IPS-18c (cell line): ENCODE measurements around the gene TIMM23.
"Not testable (repeated sequence)": the region's sequence is repeated elsewhere in the genome, so short reads cannot be mapped to it uniquely, and the experiment has no call there.

Experiments
- H3K4me3 ChIP-seq: 2 replicates; pipeline ENCODE4 v1.7.0; 2013; ENCODE audit warnings: low read depth, mild to moderate bottlenecking, low read length, moderate library complexity; ENCODE audit not compliant: insufficient read depth
- H3K9me3 ChIP-seq: one replicate; pipeline ENCODE4 v1.6.1; 2013; ENCODE audit warnings: mild to moderate bottlenecking, low read length, moderate library complexity; ENCODE audit not compliant: control insufficient read depth, insufficient read depth

Gene TIMM23, protein sequence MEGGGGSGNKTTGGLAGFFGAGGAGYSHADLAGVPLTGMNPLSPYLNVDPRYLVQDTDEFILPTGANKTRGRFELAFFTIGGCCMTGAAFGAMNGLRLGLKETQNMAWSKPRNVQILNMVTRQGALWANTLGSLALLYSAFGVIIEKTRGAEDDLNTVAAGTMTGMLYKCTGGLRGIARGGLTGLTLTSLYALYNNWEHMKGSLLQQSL

DNA sequence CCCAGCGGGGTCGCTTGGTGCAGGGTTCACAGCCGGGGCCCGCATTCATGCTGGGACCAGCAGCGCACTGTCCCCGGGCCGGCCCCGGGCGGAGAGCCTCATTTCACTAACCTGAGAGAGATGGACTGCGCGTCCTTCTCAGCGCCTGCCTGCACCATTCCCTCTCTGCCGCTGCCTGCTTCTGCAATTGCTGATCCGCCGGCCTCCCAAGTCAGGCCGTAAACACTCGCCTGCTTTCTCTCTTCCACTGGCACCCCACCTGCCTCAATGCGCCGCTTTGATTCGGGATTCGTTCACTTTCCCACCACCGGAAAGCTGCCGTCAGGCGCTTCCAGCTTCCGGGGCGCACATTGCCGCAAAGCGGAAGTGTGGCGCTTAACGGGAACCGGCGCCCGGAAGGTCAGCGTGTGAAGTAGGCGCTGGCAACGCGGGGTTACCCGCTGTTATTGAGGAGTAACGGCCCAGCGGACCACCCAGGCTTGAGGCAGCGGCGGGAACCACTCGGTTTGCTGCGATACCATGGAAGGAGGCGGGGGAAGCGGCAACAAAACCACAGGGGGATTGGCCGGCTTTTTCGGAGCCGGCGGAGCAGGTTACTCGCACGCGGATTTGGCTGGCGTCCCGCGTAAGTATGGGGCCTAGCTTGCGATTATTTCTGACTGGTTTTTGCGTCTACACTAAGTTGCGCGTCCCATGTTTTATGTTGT is at the start of gene TIMM23:
Gene TIMM23, plus strand, starts transcription at position 384 of the 707 bp plus-strand sequence. Its CDS starts 136 bp downstream, at position 520.
- not testable (repeated sequence) for H3K9me3 ChIP-seq
- H3K4me3 ChIP-seq: peak within 1 kb of the TSS; percentile 55

DNA sequence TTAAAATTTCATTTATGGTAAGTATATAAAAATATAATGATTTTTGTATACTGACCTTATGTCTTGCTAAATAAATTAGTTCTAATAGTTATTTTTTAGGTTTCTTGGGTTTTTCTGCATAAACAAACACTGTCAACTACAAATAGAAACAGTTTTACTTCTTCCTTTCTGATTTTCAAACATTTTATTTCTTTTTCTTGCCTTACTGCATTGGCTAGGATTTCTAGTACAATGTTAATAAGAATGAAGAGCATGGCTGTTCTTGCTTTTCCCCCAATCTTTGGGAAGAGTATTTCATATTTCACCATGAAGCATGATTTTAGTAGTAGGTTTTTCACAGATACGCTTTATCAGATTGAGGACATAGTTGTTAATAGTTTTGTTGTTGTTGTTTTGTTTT is 45.5 kb upstream of the TIMM23 start:
- H3K9me3 ChIP-seq, H3K4me3 ChIP-seq: not testable (repeated sequence)

DNA sequence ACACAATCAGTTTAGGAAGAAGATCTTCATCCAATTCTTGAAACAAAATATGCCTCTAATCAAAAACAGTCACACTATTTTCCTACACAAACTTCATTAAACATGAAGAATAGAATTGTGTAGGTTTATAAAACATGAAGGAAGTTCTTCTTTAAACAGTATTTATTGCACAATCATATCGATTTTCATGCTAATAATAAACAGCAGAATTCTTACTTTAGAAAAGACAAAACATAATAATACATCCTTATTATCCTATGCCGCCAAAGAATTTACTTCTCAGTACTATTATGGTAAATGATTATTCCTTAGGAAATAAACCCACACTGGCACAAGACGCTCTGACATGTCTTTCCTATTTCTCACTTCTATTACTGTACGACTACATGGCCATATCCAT is 41.0 kb upstream of the TIMM23 start:
- H3K4me3 ChIP-seq, H3K9me3 ChIP-seq: not testable (repeated sequence)

DNA sequence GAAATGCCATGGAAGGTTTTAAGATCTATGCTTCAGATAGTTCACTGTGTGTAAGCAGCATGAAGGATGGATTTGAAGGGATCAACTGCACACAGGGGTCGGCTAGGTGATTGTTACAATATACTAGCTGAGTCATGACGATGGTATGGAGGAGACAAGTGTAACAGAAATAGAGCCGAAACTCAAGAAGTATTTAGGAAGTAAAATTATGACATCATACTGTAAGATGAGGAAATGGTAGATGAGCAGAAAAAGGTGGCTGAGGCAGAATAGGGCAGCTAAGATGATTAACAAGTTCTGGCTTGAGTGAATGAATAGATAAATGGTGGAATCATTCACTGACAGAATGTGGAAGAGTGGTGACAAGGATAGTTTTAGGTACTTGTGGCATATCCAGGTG is 37.5 kb upstream of the TIMM23 start:
- H3K4me3 ChIP-seq, H3K9me3 ChIP-seq: not testable (repeated sequence)

DNA sequence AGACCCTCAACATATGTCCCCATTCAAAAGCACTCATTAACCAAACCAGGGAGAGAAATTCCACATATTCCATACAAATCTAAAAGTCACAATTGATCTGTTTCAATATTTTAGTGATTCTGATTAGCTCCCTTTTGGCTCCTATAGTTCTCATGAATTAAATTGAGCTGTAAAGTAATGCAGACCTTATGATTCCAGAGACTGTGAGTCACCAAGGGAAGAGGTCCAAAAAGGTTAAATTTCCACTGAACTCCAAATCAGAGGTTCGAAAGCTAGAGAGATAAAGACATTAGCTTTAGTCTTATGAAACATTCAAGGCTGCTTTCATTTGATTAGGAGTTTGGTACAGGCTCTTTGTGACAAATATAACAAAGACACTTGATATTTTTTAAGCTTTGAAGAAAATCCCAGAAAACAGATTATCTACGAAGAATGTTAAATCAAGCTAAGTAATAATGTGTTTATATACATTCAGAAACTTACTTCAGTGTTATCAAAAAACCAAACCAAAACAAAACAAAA is 33.1 kb upstream of the TIMM23 start:
- H3K9me3 ChIP-seq, H3K4me3 ChIP-seq: not testable (repeated sequence)

DNA sequence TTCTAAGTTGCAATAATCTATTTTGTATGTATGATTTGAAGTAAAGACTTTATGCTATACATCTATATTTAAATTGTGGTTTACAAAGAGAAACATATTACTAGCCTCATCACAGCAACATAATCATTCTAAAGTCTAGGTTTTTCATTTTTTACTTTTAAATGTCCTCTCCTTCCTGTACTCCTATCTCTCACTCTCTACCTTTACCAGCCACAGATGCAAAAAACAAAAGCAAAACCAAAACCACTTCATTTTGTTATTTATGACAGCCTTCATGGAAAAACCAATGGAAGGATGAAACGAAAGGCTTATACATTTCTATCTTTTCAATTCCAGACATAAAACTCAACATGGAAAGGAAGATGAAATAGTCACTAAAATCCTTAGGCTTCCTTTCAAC is 31.1 kb upstream of the TIMM23 start:
- H3K4me3 ChIP-seq, H3K9me3 ChIP-seq: not testable (repeated sequence)

DNA sequence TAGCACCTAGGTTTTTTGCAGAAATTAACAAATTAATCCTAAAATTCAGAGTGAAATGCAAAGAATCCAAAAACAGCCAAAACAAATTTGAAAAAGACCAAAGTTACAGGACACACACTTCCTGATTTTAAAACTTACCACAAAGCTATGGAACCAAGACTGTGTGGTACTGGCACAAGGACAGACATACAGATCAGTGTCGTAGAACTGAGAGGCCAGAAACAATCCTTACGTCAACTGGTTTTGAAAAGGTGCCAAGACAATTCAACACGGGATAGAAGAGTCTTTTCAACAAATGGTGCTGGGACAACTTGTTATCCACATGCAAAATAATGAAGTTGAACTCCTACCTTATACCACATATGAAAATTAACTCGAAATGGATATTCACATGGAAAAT is 26.8 kb upstream of the TIMM23 start:
- H3K9me3 ChIP-seq, H3K4me3 ChIP-seq: not testable (repeated sequence)

DNA sequence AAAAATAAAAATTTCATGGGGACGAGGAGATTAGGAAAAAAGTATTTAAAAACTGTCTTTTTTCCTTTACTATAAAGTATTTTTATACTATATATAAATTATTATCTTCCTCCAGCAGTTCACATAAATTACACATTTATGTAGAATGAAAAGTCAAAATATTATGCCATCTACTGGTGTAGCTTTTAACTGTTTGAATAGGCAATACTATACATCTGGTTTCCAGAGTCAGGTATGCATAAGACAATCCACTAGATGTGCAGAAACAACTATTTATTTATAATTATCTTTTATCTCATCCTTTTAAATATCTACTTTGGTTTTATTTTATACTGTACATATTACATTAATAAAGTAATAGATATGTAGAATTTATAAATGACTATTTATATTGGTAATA is 24.9 kb upstream of the TIMM23 start:
- not testable (repeated sequence) for H3K4me3 ChIP-seq, H3K9me3 ChIP-seq

DNA sequence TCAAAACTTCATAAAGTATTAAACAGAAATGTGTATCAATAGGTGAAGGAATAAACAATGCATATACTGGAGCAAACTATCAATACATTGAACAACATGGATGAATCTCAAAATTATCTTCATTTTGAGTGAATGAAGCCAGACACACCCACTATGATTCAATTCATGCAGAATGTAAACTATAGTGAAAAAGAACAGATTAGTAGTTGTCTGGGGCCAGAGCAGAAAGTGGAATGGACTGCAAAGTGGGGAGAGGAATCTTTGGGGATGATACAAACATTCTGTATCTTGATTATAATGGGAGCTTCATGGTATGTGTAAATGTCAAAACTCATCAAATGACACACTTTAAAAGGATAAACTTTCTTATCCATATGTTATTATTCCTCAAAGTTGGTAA is 23.5 kb upstream of the TIMM23 start:
- not testable (repeated sequence) for H3K9me3 ChIP-seq, H3K4me3 ChIP-seq

DNA sequence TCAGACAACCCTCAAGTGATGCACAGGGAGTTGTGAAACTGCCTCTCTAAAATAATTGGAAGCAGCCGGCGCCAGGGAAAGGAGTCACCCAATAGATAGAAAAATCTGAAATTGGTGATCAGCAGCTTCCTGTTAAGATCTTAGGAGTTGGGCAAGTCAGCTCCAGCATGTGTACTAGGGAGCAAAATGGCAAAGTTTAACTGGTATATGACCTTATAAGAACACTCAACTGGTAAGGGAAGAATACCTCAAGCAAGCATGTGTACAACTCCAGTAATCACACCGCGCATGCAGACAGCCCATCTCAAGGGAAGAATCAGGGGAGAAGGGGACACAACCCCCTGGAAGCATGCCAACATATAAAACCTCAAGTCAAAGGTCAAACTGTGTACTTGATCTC is 17.9 kb upstream of the TIMM23 start:
- H3K9me3 ChIP-seq, H3K4me3 ChIP-seq: not testable (repeated sequence)

DNA sequence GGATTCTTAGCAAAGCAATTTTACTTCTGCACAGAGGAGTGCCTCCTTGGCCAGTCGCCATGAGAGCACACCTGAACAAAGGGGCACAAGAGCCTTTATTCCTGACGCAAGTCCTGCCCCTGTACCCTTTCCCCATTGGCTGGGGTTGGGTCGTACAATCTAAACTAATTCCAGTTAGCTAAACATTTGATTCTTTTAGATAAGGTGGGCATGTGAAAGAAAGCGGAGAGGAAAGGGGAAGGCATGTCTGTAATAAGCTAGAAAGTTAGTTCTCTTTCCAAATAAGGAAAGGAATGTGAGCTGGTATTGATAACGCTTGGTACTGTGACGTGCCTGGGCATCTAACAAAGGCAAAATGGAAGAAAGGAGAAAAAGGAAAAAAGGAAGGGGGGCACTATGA is 15.7 kb upstream of the TIMM23 start:
- H3K4me3 ChIP-seq, H3K9me3 ChIP-seq: not testable (repeated sequence)

DNA sequence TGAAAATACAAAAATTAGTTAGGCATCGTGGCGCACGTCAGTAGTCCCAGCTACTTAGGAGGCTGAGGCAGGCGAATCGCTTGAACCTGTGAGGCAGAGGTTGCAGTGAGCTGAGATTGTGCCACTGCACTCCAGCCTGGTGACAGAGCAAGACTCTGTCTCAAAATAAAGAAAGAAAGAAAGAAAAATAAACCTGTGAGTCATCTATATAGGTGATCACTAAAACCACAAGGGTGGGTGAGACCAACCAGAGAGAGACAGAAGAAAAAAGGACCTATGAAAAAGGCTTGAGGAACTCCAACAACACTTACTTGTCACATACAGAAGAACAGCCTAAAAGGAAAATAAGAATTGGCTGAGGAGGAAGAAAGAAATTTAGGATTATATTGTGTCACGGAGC is 14.4 kb upstream of the TIMM23 start:
- not testable (repeated sequence) for H3K4me3 ChIP-seq, H3K9me3 ChIP-seq

DNA sequence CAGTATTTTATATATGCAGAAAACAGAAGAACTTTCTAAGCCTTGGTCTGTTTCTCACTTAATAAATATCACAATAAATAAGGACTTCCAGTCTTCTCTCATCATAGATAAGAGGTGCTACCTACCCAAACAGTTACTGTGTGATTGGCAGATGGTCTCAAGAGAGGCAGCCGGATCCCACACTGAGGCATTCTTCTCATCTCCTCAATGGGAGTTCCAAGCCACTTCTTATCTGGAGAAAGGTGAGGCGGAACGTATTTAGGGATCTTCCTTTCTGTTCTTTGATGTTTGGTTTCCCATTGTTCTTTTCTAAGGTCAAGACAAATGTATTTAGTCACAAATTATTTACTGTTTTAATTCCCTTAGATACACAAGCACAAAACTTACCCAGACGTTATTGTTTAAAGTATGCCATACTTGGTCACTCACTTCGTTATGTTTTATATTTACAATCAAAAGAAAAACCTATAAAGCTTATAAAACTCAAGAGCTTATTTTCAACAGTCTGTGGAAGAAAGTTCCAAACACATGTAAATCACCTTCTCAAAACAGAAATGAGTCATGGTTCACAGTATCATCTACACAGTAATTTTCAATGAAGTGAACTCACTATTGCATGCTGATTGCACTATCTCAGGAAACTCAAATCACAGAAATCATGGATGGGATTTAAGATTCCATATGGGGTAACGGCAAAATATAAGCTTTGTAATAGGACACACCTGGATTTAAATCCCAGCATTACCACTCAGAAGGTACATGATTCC is 9.4 kb upstream of the TIMM23 start:
- not testable (repeated sequence) for H3K9me3 ChIP-seq, H3K4me3 ChIP-seq

DNA sequence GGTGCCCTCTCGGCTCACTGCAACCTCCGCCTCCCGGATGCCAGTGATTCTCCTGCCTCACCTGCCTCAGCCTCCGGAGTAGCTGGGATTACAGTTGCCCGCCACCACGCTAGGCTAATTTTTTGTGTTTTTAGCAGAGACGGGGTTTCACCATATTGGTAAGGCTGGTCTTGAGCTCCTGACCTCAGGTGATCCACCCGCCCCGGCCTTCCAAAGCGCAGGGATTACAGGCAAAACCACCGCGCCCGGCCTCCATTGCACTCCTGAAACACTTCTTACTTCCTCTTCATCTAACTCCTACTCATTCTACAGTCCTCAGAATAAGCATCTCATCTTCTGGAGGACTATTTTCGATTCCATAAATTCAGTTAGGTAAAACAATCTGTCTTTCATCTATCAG is 1.3 kb upstream of the TIMM23 start:
- peak overlapping the region; percentile 55; the same call in 1 of the 2 replicates for H3K4me3 ChIP-seq
- not testable (repeated sequence) for H3K9me3 ChIP-seq

DNA sequence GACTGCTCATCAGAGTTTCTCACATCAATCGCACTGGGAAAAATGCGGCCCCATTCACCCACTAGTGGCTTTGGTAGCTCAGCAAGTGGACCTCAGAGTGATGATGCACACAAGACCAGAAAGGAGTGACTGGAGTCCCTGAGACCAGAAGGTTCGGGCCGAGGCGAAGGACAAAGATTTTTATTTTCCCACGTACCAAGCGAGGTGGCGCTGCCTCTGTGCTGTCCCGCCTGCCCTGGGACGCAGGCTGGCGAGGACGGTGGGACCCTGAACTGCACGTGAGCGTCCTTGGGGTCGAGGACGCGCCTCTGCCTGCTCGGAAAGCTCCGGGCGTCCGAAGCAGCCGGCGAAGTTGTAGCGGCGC is 565 bp upstream of the TIMM23 start:
- H3K4me3 ChIP-seq: peak overlapping the region; percentile 55
- not testable (repeated sequence) for H3K9me3 ChIP-seq

DNA sequence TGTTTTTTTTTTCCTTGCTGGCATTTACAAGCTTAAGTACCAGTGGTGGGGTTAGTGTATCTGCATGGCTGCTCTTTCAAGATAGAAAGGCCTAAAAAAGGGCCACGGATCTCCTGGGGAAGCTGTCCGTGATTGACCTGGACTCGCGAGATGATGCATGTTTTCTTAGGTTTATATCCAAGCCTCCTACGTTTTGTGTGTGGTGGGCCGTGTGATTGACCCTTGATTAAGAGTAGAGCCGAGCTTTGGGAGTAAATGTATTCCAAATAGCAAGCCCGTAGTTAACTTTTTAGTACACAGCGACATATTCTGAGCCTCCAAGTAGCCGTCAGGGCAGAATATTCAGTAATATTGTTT is 502 bp downstream of the TIMM23 start:
- peak overlapping the region; percentile 55 for H3K4me3 ChIP-seq

DNA sequence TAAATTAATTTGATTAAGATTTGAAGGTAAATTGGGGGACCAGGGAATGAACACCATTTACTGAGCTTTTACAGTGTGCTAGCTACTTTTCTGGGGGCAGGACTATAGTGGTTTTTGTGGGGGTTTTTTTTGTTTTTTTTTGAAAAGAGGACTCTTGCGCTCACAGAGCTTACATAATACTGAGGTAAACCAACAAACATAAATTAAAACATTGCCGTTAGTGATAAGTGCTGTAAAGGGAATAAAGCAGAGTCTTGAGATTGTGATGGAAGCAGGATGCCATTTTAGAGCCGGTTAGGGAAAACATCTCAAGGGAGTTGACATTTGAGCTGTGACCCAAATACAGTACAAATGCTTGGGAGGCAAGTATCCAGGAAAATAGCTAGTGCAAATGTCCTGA is 1.8 kb downstream of the TIMM23 start:
- not testable (repeated sequence) for H3K4me3 ChIP-seq, H3K9me3 ChIP-seq

More for the DNA sequence above, 502 bp downstream of the TIMM23 start:
- H3K9me3 ChIP-seq: not testable (repeated sequence)

DNA sequence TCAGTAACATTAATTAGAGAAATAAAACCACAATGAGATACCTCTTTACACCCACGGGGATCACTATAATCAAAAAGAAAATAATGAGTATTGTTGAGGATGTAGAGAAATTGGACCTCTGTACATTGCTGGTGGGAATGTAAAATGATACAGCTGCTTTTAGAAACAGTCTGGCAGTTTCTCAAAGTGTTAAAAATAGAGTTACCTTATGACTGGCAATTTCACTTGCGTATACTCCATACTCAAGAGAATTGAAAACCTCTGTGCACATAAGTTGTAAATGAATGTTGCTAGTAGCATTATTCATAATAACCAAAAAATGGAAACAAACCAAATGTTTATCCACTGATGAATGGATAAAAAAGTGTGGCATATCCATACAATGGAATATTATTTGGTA is 6.3 kb downstream of the TIMM23 start:
- H3K4me3 ChIP-seq: not testable (repeated sequence)

More for the DNA sequence above, 6.3 kb downstream of the TIMM23 start:
- H3K9me3 ChIP-seq: not testable (repeated sequence)
